Measurements from ENCODE around the gene CARD19. TPM values are rescaled to one million over a fixed set of nuclear protein-coding genes. Genes with fewer than 3 reads are reported as not detected.

Gene CARD19
- total RNA-seq, 4 donors from 2014 or later: 45.6 to 67.7 (median 60.7) TPM

GRCh38 chr9:93149361-93149760, 53.3 kb downstream of the CARD19 start:
- no peak for TF ChIP-seq POLR2A (IDR thresholded peaks at IDR 0.05)
- TF ChIP-seq, protein P1, sequence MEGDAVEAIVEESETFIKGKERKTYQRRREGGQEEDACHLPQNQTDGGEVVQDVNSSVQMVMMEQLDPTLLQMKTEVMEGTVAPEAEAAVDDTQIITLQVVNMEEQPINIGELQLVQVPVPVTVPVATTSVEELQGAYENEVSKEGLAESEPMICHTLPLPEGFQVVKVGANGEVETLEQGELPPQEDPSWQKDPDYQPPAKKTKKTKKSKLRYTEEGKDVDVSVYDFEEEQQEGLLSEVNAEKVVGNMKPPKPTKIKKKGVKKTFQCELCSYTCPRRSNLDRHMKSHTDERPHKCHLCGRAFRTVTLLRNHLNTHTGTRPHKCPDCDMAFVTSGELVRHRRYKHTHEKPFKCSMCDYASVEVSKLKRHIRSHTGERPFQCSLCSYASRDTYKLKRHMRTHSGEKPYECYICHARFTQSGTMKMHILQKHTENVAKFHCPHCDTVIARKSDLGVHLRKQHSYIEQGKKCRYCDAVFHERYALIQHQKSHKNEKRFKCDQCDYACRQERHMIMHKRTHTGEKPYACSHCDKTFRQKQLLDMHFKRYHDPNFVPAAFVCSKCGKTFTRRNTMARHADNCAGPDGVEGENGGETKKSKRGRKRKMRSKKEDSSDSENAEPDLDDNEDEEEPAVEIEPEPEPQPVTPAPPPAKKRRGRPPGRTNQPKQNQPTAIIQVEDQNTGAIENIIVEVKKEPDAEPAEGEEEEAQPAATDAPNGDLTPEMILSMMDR (IDR thresholded peaks at IDR 0.05): no peak
- 27% methylated on average over 1 of the region's 1 CpG for WGBS, 2 donors
- no peak for DNase-seq (ENCODE audit: low spot score in 2 of 2)
- intact Hi-C loops (cut with DNase I; ENCODE audit: low total_unique reads): no loop called here
- H3K4me3 ChIP-seq (ENCODE audit: low read depth, poor library complexity, severe bottlenecking): no peak overlapping the region

DNA sequence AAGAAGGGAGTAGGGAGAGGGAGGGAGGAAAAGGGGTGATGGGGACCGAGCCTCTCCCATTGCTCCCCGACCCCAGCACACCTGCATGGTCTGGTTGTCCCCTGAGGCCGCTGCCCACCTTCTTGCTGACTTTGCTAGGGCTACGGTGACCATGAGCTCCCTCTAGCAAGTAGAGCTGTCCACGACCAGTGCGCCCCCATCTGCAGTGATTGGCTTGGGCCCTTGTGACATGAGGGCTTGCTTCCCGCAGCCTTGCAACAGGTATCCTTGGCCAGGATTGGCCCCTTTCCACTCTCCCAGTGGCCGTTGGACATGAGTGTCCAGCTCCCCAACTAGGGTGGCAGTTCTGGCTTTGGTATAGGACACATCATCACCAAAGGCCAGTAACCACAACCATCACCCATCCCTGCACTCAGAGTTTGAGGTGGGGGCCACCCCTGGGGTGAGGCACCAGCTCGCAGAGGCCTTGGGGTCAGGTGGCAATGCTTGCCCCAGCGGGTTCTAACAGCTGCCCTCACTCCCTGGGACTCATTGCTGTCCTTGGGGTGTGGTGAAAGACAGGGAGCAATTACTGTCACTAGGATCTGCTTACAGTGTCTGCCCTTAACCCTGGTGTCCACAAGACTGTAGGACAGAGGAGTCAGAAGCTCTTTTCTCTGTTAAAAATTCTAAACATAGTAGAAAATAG, 55.2 kb downstream of the CARD19 start:
- 89 to 94% methylated on average over 8 to 10 of the region's 10 CpGs for WGBS, 2 donors
- intact Hi-C loops (cut with DNase I; ENCODE audit: low total_unique reads): no loop called here
- TF ChIP-seq, protein P1 (IDR thresholded peaks at IDR 0.05): no peak
- no peak for TF ChIP-seq POLR2A (IDR thresholded peaks at IDR 0.05)
- DNase-seq (ENCODE audit: low spot score in 2 of 2): no peak
- H3K4me3 ChIP-seq (ENCODE audit: low read depth, poor library complexity, severe bottlenecking): no peak overlapping the region

- intact Hi-C loops (cut with DNase I; ENCODE audit: low total_unique reads): no loop called here
- TF ChIP-seq, protein P1 (IDR thresholded peaks at IDR 0.05): no peak
- TF ChIP-seq POLR2A (IDR thresholded peaks at IDR 0.05): no peak
Measured at GRCh38 chr9:93154293-93154903, 58.4 kb downstream of the CARD19 start.

GRCh38 chr9:93155716-93156474, 59.9 kb downstream of the CARD19 start:
- TF ChIP-seq, protein P1 (IDR thresholded peaks at IDR 0.05): no peak
- TF ChIP-seq POLR2A (IDR thresholded peaks at IDR 0.05): no peak
- WGBS, 2 donors: 78 to 86% methylated on average over 16 of the region's 16 CpGs
- intact Hi-C loops (cut with DNase I; ENCODE audit: low total_unique reads): loop anchor here (5.0 kb wide), 1 partner anchor 146 kb away; no protein-coding TSS in a partner anchor
- no peak overlapping the region for H3K4me3 ChIP-seq (ENCODE audit: low read depth, poor library complexity, severe bottlenecking)
- DNase-seq (ENCODE audit: low spot score in 2 of 2): no peak

More at GRCh38 chr9:93154293-93154903, 58.4 kb downstream of the CARD19 start:
- WGBS, 2 donors: 78 to 82% methylated on average over 14 of the region's 14 CpGs
- no peak for DNase-seq (ENCODE audit: low spot score in 2 of 2)
- no peak overlapping the region for H3K4me3 ChIP-seq (ENCODE audit: low read depth, poor library complexity, severe bottlenecking)

GRCh38 chr9:93156475-93157008, 60.5 kb downstream of the CARD19 start:
- 88 to 91% methylated on average over 9 to 11 of the region's 11 CpGs for WGBS, 2 donors
- TF ChIP-seq, protein P1 (IDR thresholded peaks at IDR 0.05): no peak
- no peak for TF ChIP-seq POLR2A (IDR thresholded peaks at IDR 0.05)
- no peak overlapping the region for H3K4me3 ChIP-seq (ENCODE audit: low read depth, poor library complexity, severe bottlenecking)
- no peak for DNase-seq (ENCODE audit: low spot score in 2 of 2)
- intact Hi-C loops (cut with DNase I; ENCODE audit: low total_unique reads): loop anchor here (5.0 kb wide), 1 partner anchor 146 kb away; no protein-coding TSS in a partner anchor
